Measurements from ENCODE around the gene RNF151. TPM values are rescaled to one million over a fixed set of nuclear protein-coding genes. Genes with fewer than 3 reads are reported as not detected.

RNF151 gene
- total and polyA plus RNA-seq, 2 of the 13 experiments (the other 11 are each of a cell fraction or from before 2014, with no cell fraction given) = not detected

DNA sequence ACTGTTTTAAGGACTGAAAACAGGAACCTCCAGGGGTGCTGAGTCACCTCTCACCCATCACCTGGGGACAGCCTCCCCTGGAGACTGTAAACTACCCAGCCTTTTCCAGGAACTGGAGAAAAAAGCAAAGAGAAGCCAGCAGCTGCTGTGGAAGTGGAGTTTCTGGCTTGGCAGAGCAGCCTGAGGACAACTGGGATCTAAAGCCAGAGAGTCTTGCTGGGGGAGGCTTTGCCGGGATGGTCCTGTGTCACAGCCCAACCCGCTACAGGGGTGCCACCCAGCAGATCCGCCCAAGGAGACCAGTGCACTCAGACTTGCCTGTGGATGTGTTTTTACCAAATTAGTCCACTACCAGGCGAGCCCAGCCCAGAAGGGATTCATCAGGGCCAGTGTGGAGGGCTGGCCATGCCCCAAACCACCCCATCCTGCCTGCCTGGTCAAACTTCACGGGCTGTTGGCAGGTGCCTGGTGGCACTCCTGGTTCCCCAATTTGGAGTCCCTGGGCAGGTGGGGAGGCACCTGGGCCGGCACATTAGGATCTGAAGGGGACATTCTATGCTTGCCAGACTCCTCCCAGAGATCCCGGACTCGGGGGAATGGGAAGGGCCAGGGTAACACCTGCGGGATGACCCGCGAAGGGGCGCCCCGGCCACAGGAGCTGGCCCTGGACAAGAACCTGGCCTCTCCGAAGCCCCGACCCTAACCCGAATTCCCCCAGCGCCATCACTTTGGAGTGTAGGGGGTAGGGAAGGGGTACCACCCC is 24.4 kb upstream of the RNF151 start (continued):
- TF ChIP-seq, protein P1, sequence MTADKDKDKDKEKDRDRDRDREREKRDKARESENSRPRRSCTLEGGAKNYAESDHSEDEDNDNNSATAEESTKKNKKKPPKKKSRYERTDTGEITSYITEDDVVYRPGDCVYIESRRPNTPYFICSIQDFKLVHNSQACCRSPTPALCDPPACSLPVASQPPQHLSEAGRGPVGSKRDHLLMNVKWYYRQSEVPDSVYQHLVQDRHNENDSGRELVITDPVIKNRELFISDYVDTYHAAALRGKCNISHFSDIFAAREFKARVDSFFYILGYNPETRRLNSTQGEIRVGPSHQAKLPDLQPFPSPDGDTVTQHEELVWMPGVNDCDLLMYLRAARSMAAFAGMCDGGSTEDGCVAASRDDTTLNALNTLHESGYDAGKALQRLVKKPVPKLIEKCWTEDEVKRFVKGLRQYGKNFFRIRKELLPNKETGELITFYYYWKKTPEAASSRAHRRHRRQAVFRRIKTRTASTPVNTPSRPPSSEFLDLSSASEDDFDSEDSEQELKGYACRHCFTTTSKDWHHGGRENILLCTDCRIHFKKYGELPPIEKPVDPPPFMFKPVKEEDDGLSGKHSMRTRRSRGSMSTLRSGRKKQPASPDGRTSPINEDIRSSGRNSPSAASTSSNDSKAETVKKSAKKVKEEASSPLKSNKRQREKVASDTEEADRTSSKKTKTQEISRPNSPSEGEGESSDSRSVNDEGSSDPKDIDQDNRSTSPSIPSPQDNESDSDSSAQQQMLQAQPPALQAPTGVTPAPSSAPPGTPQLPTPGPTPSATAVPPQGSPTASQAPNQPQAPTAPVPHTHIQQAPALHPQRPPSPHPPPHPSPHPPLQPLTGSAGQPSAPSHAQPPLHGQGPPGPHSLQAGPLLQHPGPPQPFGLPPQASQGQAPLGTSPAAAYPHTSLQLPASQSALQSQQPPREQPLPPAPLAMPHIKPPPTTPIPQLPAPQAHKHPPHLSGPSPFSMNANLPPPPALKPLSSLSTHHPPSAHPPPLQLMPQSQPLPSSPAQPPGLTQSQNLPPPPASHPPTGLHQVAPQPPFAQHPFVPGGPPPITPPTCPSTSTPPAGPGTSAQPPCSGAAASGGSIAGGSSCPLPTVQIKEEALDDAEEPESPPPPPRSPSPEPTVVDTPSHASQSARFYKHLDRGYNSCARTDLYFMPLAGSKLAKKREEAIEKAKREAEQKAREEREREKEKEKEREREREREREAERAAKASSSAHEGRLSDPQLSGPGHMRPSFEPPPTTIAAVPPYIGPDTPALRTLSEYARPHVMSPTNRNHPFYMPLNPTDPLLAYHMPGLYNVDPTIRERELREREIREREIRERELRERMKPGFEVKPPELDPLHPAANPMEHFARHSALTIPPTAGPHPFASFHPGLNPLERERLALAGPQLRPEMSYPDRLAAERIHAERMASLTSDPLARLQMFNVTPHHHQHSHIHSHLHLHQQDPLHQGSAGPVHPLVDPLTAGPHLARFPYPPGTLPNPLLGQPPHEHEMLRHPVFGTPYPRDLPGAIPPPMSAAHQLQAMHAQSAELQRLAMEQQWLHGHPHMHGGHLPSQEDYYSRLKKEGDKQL (CRISPR knock-in tag; IDR thresholded peaks at IDR 0.05; ENCODE audit: low read depth) = no peak
- no peak for TF ChIP-seq TERF1 (CRISPR knock-in tag; IDR thresholded peaks at IDR 0.05)
- TF ChIP-seq, protein P2, sequence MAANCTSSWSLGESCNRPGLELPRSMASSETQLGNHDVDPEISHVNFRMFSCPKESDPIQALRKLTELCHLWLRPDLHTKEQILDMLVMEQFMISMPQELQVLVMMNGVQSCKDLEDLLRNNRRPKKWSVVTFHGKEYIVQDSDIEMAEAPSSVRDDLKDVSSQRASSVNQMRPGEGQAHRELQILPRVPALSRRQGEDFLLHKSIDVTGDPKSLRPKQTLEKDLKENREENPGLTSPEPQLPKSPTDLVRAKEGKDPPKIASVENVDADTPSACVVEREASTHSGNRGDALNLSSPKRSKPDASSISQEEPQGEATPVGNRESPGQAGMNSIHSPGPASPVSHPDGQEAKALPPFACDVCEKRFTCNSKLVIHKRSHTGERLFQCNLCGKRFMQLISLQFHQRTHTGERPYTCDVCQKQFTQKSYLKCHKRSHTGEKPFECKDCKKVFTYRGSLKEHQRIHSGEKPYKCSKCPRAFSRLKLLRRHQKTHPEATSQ (CRISPR knock-in tag; IDR thresholded peaks at IDR 0.05; ENCODE audit: borderline replicate concordance) = no peak
- no peak for TF ChIP-seq TBL1XR1 (IDR thresholded peaks at IDR 0.05; ENCODE audit: borderline replicate concordance, low read length, partially characterized antibody)
- TF ChIP-seq ZNF644 (CRISPR knock-in tag; IDR thresholded peaks at IDR 0.05; ENCODE audit: low read depth) = no peak
- TF ChIP-seq KLF16 (CRISPR knock-in tag; IDR thresholded peaks at IDR 0.05) = 0 out of 4 replicates have a peak, but pooled peaks of 1 of the 2 experiments have one; percentile 6
- no peak for TF ChIP-seq ZNF484 (CRISPR knock-in tag; IDR thresholded peaks at IDR 0.05; ENCODE audit: borderline replicate concordance, low read depth)
- no peak for TF ChIP-seq GABPB1 (CRISPR knock-in tag; IDR thresholded peaks at IDR 0.05)
- TF ChIP-seq SNRNP70 (IDR thresholded peaks at IDR 0.05; ENCODE audit: low read depth, low read length) = no peak
- TF ChIP-seq, protein P3, sequence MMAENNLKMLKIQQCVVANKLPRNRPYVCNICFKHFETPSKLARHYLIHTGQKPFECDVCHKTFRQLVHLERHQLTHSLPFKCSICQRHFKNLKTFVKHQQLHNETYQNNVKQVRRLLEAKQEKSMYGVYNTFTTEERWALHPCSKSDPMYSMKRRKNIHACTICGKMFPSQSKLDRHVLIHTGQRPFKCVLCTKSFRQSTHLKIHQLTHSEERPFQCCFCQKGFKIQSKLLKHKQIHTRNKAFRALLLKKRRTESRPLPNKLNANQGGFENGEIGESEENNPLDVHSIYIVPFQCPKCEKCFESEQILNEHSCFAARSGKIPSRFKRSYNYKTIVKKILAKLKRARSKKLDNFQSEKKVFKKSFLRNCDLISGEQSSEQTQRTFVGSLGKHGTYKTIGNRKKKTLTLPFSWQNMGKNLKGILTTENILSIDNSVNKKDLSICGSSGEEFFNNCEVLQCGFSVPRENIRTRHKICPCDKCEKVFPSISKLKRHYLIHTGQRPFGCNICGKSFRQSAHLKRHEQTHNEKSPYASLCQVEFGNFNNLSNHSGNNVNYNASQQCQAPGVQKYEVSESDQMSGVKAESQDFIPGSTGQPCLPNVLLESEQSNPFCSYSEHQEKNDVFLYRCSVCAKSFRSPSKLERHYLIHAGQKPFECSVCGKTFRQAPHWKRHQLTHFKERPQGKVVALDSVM (CRISPR knock-in tag; IDR thresholded peaks at IDR 0.05) = 0 out of 2 replicates have a peak, but pooled peaks have one; percentile 13
- TF ChIP-seq ZC3H4 (CRISPR knock-in tag; IDR thresholded peaks at IDR 0.05; ENCODE audit: borderline replicate concordance) = no peak
- no peak for TF ChIP-seq CBX1 (IDR thresholded peaks at IDR 0.05; ENCODE audit: low read depth)
- TF ChIP-seq YEATS4 (CRISPR knock-in tag; IDR thresholded peaks at IDR 0.05; ENCODE audit: borderline replicate concordance) = 0 out of 2 replicates have a peak, but pooled peaks have one; percentile 36
- TF ChIP-seq ZBTB20 (CRISPR knock-in tag; IDR thresholded peaks at IDR 0.05; ENCODE audit: borderline replicate concordance, low read depth) = no peak
- TF ChIP-seq ETV6 (CRISPR knock-in tag; conservative IDR thresholded peaks at IDR 0.05) = no peak
- no peak for TF ChIP-seq ZNF441 (CRISPR knock-in tag; IDR thresholded peaks at IDR 0.05; ENCODE audit: borderline replicate concordance)
- TF ChIP-seq ARNTL (CRISPR knock-in tag; IDR thresholded peaks at IDR 0.05) = no peak
- no peak for TF ChIP-seq FOXA1 (IDR thresholded peaks at IDR 0.05)
- no peak for TF ChIP-seq FOXA1 (CRISPR knock-in tag; IDR thresholded peaks at IDR 0.05)

Data from HepG2 (cell line).